DND-41 (cell line): ENCODE results near the gene PON3.

Experiments used
- ATAC-seq: fragments of 200-7000 bp; cut with Tn5 transposase; 3 replicates; pipeline ENCODE4 v1.9.1; 2021; ENCODE audit warnings: low read depth; ENCODE audit not compliant: insufficient read depth
- DNase-seq: peaks from one replicate; pipeline ENCODE4 v3.0.0-alpha.2; 2020
- H2AFZ ChIP-seq: 2 replicates; pipeline ENCODE4 v1.6.0; 2012; ENCODE audit warnings: low read depth, low read length
- H3K27ac ChIP-seq: 2 replicates; pipeline ENCODE4 v1.5.1; 2012; ENCODE audit warnings: low read length, inconsistent platforms
- H3K27me3 ChIP-seq: fragments of 200-600 bp; sonication (generic); 2 replicates; pipeline ENCODE4 v1.6.0; 2012; ENCODE audit warnings: low read length, mild to moderate bottlenecking, inconsistent platforms; ENCODE audit not compliant: insufficient read depth, poor library complexity
- H3K36me3 ChIP-seq: 2 replicates; pipeline ENCODE4 v1.5.1; 2012; ENCODE audit warnings: low read length, inconsistent platforms; ENCODE audit not compliant: insufficient read depth
- H3K4me1 ChIP-seq: 2 replicates; pipeline ENCODE4 v1.5.1; 2012; ENCODE audit warnings: mild to moderate bottlenecking, low read length; ENCODE audit not compliant: insufficient read depth
- H3K4me2 ChIP-seq: 2 replicates; pipeline ENCODE4 v1.6.0; 2012; ENCODE audit warnings: mild to moderate bottlenecking, moderate library complexity, low read length, inconsistent platforms; ENCODE audit not compliant: insufficient read depth
- H3K4me3 ChIP-seq, 2 experiments: fragments of 200-600 bp in 1 of 2; shearing (Covaris generic) in 1 of 2; 2 replicates each; pipeline ENCODE4 v1.5.1; 2012 to 2016; ENCODE audit warnings: inconsistent platforms in 2 of 2, low read length in 2 of 2, mild to moderate bottlenecking in 2 of 2, low read depth in 1 of 2, moderate library complexity in 1 of 2
- H3K79me2 ChIP-seq: 2 replicates; pipeline ENCODE4 v1.6.0; 2012; ENCODE audit warnings: low read length, inconsistent platforms; ENCODE audit not compliant: insufficient read depth
- H3K9ac ChIP-seq: 2 replicates; pipeline ENCODE4 v1.6.0; 2012; ENCODE audit warnings: low read depth, mild to moderate bottlenecking, inconsistent platforms, low read length, moderate library complexity
- H3K9me3 ChIP-seq: 2 replicates; pipeline ENCODE4 v1.5.1; 2012; ENCODE audit warnings: low read length, moderate library complexity, mild to moderate bottlenecking, inconsistent platforms; ENCODE audit not compliant: insufficient read depth, severe bottlenecking
- H4K20me1 ChIP-seq: 2 replicates; pipeline ENCODE4 v1.6.0; 2012; ENCODE audit warnings: low read length; ENCODE audit not compliant: insufficient read depth
- EZH2 ChIP-seq: IDR thresholded peaks from 3 replicates; pipeline ENCODE4 v1.6.1; 2012; ENCODE audit warnings: borderline replicate concordance, low read depth, mild to moderate bottlenecking, moderate library complexity, low read length, inconsistent platforms; ENCODE audit not compliant: severe bottlenecking
- TF ChIP-seq, protein P1 (sequence below): IDR thresholded peaks from 2 replicates; pipeline ENCODE4 v1.5.1; 2012; ENCODE audit warnings: borderline replicate concordance, low read length, moderate library complexity, mild to moderate bottlenecking; ENCODE audit not compliant: poor library complexity, severe bottlenecking; ENCODE audit errors: extremely low read depth

PON3 gene

DNA sequence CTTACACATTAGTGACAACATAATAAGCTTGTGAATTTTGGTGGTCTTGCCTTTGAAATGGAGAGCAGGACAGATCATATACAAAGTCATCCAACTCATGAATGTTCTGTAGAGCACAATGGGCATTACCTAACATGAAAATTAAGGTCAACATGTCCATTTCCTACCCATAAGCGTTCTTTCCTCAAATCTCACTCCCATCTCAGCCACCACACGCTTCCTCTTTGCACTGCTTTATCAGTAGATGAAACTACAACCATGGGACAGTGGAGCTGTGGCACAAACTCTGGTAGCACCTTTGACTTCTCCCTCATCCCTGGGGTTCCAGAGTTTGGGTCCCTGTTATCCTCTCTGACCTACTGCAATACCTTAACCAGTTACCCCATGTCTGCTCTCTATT, 36.4 kb upstream of the PON3 start:
- Histone ChIP-seq H3K9ac (no peak overlapping the region), H3K9me3 (no peaks in the 10 kb centered on the region), H3K4me3 (no peak overlapping the region), H2AFZ (no peak overlapping the region; the same call in 1 of the 2 replicates), H4K20me1 (no peaks in the 10 kb centered on the region), H3K79me2 (no peaks in the 10 kb centered on the region), H3K36me3 (no peaks in the 10 kb centered on the region), H3K4me1 (no peaks in the 10 kb centered on the region), H3K4me2 (no peak overlapping the region), H3K27ac (no peak overlapping the region), H3K27me3 (no peaks in the 10 kb centered on the region)
- TF ChIP-seq, protein P1, sequence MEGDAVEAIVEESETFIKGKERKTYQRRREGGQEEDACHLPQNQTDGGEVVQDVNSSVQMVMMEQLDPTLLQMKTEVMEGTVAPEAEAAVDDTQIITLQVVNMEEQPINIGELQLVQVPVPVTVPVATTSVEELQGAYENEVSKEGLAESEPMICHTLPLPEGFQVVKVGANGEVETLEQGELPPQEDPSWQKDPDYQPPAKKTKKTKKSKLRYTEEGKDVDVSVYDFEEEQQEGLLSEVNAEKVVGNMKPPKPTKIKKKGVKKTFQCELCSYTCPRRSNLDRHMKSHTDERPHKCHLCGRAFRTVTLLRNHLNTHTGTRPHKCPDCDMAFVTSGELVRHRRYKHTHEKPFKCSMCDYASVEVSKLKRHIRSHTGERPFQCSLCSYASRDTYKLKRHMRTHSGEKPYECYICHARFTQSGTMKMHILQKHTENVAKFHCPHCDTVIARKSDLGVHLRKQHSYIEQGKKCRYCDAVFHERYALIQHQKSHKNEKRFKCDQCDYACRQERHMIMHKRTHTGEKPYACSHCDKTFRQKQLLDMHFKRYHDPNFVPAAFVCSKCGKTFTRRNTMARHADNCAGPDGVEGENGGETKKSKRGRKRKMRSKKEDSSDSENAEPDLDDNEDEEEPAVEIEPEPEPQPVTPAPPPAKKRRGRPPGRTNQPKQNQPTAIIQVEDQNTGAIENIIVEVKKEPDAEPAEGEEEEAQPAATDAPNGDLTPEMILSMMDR: no peak
- no peak for TF ChIP-seq EZH2
- DNase-seq (no peak), ATAC-seq (no peak)

DNA sequence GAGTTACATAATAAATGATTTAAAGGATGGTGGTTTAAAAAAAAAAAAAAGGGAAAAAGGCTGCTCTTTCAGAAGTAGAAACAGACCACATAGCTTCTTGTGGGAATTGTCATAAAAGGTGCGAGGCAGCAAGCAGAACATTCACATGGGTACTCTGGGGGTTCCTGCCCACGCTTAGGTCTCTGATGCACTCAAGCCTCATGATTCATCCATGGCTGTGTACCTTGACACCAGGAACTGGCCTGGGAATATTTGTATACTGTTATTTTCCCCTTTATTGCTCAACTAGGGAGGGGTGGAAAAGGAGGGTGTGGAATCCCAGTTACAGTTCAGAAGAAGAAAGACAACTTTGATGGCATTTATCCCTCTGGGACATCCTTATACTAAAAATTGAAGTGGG, 34.7 kb upstream of the PON3 start:
- H3K4me2 ChIP-seq: no peak overlapping the region
- ATAC-seq (no peak), DNase-seq (no peak)
- no peaks in the 10 kb centered on the region for H3K27me3 ChIP-seq
- no peak overlapping the region for H3K4me3 ChIP-seq
- no peaks in the 10 kb centered on the region for H3K36me3 ChIP-seq
- no peaks in the 10 kb centered on the region for H3K9me3 ChIP-seq
- H4K20me1 ChIP-seq: no peaks in the 10 kb centered on the region
- no peak overlapping the region for H3K27ac ChIP-seq
- no peaks in the 10 kb centered on the region for H3K79me2 ChIP-seq
- H3K4me1 ChIP-seq: no peaks in the 10 kb centered on the region
- H3K9ac ChIP-seq: no peak overlapping the region
- TF ChIP-seq EZH2: no peak
- TF ChIP-seq, protein P1: no peak
- H2AFZ ChIP-seq: no peak overlapping the region

DNA sequence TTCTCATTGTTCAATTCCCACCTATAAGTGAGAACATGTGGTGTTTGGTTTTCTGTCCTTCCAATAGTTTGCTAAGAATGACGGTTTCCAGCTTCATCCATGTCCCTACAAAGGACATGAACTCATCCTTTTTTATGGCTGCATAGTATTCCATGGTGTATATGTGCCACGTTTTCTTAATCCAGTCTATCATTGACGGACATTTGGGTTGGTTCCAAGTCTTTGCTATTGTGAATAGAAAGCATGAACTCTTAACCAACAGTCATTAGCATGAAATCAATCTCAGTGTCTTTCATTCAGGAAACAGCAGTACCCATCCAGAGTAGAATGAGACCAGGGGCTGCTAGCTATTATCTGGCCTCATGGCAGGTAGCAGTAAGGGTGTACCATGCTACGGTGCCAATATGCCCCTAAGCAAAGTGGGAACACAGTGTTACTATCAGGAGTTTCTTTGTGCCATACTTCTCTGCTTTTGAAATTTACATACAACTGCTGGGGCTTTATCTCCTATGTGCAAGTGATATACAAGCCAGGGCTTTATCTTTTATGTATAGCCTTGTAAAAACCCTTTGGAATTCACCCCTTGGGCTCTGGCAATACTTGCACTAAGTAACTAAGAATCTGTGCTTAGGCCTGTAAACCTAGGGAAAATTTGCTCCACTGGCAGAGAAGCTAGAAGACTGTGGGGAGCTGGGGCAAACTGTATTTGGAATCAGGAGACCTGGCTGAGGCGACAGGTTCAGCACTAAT, 33.2 kb upstream of the PON3 start:
- no peaks in the 10 kb centered on the region for H3K36me3 ChIP-seq
- TF ChIP-seq, protein P1: no peak
- no peak for TF ChIP-seq EZH2
- H4K20me1 ChIP-seq: no peaks in the 10 kb centered on the region
- no peaks in the 10 kb centered on the region for H3K79me2 ChIP-seq
- H3K9ac ChIP-seq: no peak overlapping the region
- H2AFZ ChIP-seq: no peak overlapping the region
- no peaks in the 10 kb centered on the region for H3K9me3 ChIP-seq
- no peaks in the 10 kb centered on the region for H3K27me3 ChIP-seq
- H3K4me1 ChIP-seq: no peaks in the 10 kb centered on the region
- no peak overlapping the region for H3K4me2 ChIP-seq
- no peak overlapping the region for H3K27ac ChIP-seq
- ATAC-seq: no peak
- H3K4me3 ChIP-seq: no peak overlapping the region
- no peak for DNase-seq
